GM18907 (cell line): ENCODE data around the gene ZNF362.
"Not testable (repeated sequence)": the region's sequence is repeated elsewhere in the genome, so short reads cannot be mapped to it uniquely, and the experiment has no call there.

Experiments used
- ATAC-seq: cut with Tn5 transposase; IDR thresholded peaks from one replicate; pipeline ENCODE4 v1.9.1; 2021; ENCODE audit warnings: mild to moderate bottlenecking, moderate library complexity; ENCODE audit not compliant: unreplicated experiment

ZNF362 gene

GRCh38 chr1:33282791-33283190 is 26.5 kb downstream of the ZNF362 start:
- ATAC-seq: no peak

GRCh38 chr1:33284049-33284448 is 27.8 kb downstream of the ZNF362 start:
- ATAC-seq: no peak

- ATAC-seq: no peak
These were observed 30.3 kb downstream of the ZNF362 start for GRCh38 chr1:33286451-33287185.

GRCh38 chr1:33287317-33287716 is 31.0 kb downstream of the ZNF362 start:
- ATAC-seq: no peak

GRCh38 chr1:33288976-33289857 is 32.9 kb downstream of the ZNF362 start:
- no peak for ATAC-seq

GRCh38 chr1:33289858-33290154 is 33.5 kb downstream of the ZNF362 start:
- ATAC-seq: no peak

- ATAC-seq: not testable (repeated sequence)
These were observed 34.3 kb downstream of the ZNF362 start for GRCh38 chr1:33290615-33291014.

GRCh38 chr1:33292726-33293340 is 36.5 kb downstream of the ZNF362 start:
- no peak for ATAC-seq

- ATAC-seq: no peak
These were observed 38.0 kb downstream of the ZNF362 start for GRCh38 chr1:33294071-33295010.

- ATAC-seq: no peak
These were observed 38.7 kb downstream of the ZNF362 start for GRCh38 chr1:33295023-33295422.

GRCh38 chr1:33295450-33296081 is 39.3 kb downstream of the ZNF362 start:
- peak; percentile 56 for ATAC-seq

- no peak for ATAC-seq
These were observed 39.8 kb downstream of the ZNF362 start for GRCh38 chr1:33296082-33296458.

GRCh38 chr1:33296824-33297223 is 40.5 kb downstream of the ZNF362 start:
- no peak for ATAC-seq

- no peak for ATAC-seq
These were observed 41.8 kb downstream of the ZNF362 start for GRCh38 chr1:33297911-33298622.

GRCh38 chr1:33298623-33299277 is 42.5 kb downstream of the ZNF362 start:
- peak; percentile 55 for ATAC-seq

GRCh38 chr1:33299461-33300155 is 43.3 kb downstream of the ZNF362 start:
- ATAC-seq: no peak

- ATAC-seq: no peak
These were observed 44.4 kb downstream of the ZNF362 start for GRCh38 chr1:33300673-33301072.

GRCh38 chr1:33301273-33301984 is 45.1 kb downstream of the ZNF362 start:
- ATAC-seq: no peak
